Fibroblast of skin of back (primary cell): ENCODE data around the gene RUSF1.
"Not testable (repeated sequence)": the region's sequence is repeated elsewhere in the genome, so short reads cannot be mapped to it uniquely, and the experiment has no call there.

Experiments used
- DNase-seq: peaks from one replicate; pipeline ENCODE4 v3.0.0-alpha.2; 2013

The RUSF1 gene

DNA sequence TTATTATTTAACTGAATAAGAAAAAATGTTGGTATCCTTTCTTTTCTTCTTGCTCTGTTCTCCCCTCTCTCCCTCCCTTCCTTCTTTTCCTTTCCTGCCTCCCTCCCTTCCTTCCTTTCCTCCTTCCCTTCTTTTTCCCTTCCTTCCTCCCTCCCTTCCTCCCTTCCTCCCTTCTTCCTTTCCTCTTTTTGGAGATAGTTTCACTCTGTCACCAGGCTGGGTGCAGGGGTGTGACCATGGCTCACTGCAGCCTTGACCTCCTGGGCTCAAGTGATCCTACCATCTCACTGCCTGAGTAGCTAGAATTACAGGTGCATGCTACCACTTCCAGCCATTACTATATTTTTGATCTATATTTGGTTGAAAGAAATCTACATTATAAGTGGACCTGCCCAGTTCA lies 5.7 kb upstream of the RUSF1 start:
- DNase-seq, result no peak

DNA sequence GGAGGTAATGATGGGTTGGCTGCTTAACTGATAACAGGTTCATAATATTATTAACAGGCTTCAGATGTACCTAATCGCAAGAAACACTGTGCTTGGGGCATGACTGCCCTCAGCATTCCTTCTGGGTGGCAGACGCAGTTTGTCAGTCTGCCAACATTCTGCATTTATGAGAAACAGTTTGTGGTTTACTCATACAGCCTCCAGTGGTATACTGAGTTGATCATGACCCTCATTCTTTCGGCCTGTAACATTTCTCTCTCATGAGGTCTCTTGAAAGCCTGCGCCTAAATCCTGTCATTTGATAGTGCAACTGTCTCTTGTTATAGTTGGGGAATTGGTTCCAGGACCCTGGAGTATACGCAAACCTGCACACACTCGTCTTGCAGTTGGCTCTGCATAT lies 4.9 kb upstream of the RUSF1 start:
- DNase-seq, result peak; percentile 86

DNA sequence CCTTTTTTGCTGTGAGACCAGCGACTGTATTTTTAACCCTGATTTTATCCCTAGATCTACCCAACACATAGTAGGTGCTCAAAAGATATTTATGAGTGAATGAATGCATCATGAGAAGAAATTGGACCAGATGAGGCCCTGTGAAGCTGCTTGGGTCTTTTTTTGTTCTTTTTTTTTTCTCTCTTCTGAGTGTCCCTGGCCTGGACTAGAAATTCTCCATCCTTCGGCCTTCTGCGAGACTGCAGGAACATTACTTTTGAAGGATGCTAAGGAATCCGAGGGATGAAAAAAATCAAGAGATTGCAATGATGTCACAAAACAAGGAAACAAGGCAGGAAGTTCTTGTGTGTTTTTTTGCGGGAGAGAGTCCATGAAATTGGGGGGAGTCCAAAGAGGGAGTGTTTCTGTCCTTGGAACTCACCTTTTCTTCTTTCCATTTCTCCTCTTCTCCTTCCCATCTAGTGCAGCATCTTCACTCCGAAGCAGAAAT lies 560 bp upstream of the RUSF1 start:
- DNase-seq, result peak; percentile 64

GRCh38 chr16:31507617-31507928 lies 618 bp downstream of the RUSF1 start:
- DNase-seq, result no peak

DNA sequence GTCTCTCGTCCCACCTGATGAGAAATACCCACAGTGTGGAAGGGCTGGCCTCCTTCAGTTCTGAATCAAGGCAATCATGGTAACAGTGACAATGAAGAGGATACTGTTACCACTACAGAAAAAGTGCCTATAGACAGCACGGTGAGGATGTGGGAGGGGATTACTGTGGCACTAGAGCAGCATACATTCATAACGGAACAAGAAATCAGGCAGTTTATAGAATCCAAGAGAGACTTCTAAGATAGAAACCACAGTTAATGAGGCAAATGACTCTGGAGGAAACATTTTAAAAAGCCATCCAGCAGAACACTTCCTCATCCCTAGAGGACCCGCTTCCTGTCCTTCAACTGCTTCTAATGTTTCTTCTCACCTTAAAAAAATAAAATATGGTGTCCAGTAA lies 2.7 kb downstream of the RUSF1 start:
- DNase-seq, result no peak

DNA sequence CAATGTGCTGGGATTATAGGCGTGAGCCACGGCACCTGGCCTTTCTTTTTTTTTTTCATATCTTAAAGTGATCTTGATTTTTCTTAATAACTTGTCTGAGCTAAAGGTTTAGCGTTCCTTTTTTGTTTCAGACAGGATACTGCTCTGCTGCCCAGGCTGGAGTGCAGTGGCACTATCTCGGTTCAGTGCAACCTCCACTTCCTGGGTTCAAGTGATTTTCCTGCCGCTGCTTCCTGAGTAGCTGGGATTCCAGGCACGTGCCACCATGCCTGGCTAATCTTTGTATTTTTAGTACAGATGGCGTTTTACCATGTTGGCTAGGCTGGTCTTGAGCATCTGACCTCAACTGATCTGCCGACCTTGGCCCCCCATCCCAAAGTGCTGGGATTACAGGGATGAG lies 4.0 kb downstream of the RUSF1 start:
- DNase-seq, result no peak

- not testable (repeated sequence) for DNase-seq
Measured at GRCh38 chr16:31503555-31503954, 4.6 kb downstream of the RUSF1 start.

DNA sequence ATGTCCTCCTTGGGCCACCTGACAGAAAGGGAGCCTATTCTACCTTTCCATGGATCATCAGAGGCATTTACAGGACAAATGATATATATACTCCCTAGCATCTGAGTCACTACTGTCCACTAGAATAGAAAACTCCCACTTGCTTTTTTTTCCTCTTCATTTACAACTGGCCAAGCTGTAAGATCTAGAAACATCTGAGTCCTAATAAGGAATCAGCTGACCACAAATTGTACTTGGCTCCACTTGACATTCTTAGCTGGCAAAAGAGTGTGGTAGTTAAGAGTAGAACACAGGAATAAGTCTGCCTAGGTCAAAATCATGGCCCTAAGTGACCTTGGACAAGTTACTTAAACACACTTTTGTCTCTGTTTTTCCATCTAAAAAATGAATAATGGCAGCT lies 5.2 kb downstream of the RUSF1 start:
- no peak for DNase-seq

- DNase-seq, result no peak
Measured at GRCh38 chr16:31501966-31502348, 6.2 kb downstream of the RUSF1 start.

- no peak for DNase-seq
Measured at GRCh38 chr16:31501226-31501965, 6.8 kb downstream of the RUSF1 start.

GRCh38 chr16:31499928-31500327 lies 8.3 kb downstream of the RUSF1 start:
- no peak for DNase-seq

DNA sequence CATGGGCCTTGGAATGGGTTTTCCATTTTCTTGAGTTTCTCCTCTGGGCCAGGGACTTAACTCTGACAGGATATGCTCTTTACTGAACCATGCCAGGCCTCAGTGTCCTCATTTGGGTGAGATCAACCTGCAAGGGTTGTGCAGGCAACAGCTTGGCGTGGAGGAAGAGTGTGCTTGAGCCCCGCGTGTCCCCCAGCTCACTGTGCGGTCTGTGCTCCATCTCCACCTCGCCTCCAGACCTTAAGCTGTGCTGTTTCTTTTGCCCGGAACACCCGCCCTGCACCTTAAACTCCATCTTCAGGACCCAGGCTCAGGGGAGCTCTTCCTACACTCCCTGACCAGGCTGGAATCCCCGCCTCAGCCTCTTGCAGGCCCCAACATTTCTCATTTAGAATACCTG lies 9.7 kb downstream of the RUSF1 start:
- DNase-seq, result no peak

DNA sequence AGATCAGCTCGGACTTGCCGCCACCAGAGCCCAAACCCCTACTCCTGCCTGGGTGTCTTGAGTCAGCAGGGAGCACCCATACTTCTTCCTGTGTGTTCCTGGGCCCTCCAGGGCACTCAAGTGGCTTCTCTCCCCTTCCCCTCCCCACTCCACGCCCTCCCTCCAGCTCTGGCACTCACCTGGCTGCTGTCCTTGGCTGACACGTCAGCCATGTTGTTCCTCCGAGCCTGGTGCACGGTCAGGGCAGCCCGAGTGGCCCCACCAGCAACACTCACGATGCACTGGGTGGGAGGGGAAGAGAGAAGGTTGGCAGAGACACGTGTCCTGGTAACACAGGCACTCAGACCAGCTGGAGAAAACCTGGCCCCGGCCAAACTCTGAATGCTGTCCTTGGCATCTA lies 11.5 kb downstream of the RUSF1 start:
- DNase-seq, result no peak

- DNase-seq, result no peak
Measured at GRCh38 chr16:31493506-31494125, 14.6 kb downstream of the RUSF1 start.

DNA sequence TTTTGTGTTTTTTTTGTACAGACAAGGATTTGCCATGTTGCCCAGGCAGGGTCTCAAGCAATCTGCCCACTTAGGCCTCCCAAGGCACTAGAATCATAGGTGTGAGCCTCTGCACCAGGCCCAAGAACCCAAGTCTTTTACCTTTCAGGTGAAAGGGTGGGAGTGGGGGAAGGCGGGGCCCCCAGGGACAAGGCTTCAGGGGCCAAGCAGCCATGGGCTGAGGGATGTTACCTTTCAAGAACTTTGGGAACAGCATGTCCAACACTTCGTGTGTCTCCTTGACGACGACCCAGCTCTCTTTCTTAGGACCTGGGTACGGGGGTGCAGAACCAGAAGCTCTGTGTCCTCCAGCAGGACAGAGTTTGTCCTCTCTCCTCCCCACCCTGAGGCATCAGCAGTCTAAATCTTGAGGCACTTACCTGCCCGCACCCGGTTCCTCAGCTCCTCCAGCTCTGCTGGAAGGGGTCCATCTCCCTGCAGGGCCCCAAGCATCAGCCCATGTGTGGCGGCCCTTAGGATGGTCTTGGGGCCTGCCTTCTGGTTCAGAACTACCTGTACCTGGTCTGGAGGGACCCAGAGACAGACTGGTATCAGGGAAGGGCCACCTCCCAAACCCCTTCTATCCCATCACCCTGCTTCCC lies 16.3 kb downstream of the RUSF1 start:
- DNase-seq, result no peak

DNA sequence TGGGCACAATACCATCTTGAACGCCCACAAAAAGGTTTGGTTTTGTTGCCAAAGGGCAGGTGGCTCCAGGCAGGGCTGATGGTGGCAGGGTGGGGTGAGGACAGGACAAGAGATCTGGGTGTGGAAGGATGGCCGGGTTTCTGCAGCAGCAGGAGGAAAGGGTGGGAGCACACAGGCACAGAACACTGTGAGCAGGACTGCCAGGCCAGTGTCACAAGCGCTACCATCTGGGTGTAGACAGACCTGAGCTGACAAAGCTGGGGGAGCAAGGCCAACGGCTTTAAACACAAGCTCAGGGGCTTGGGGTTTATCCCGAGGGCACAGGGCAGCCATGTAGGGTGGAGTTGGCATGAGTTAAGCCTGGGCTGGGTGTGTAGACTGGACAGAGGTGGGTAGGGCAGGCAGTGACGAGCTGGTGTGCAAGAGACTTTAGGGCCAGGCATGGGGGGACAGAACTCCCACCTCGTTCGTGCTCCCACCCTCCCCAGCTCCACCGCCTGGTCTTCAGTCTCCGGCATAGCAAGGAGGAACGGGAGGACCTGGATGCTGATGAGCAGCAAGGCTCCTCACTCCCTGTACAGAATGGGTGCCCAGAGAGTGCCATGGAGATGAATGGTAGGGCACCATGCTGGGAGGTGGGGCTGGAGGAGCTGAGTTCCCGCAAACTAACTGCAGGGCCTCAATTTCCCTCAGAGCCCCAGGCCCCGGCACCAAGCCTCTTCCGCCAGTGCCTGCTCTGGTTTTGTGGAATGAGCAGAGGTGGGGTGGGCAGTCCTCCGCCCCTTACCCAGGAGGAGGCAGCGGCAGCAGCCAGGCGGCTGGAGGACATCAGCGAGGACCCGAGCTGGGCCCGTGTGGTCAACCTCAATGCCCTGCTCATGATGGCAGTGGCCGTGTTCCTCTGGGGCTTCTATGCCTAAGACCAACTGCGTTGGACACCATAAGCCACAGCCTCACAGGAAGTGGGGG lies 18.3 kb downstream of the RUSF1 start:
- no peak for DNase-seq

DNA sequence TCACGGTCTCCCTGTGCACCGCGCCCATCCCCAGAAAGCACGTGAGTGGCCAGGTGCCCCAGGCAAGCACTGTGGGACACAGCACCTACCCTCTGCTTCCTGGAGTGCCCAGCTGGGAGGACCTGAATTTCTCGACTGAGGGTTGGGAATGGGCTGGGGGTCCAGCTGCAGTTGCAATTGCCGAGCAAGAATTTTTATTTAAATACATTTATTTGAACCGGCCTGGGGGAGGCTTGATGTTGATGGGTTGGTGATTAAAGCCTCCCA lies 19.0 kb downstream of the RUSF1 start:
- DNase-seq, result no peak

- DNase-seq, result no peak
Measured at GRCh38 chr16:31488468-31489297, 19.5 kb downstream of the RUSF1 start.

- peak; percentile 26 for DNase-seq
Measured at GRCh38 chr16:31487720-31488467, 20.3 kb downstream of the RUSF1 start.

GRCh38 chr16:31487071-31487719 lies 21.0 kb downstream of the RUSF1 start:
- DNase-seq, result no peak

GRCh38 chr16:31486045-31486444 lies 22.1 kb downstream of the RUSF1 start:
- DNase-seq, result no peak
